SU-DHL-6 (cell line): ENCODE measurements around the gene GTF2IRD1.

Experiments
- EZH2phosphoT487 ChIP-seq: fragments of 200-600 bp; sonication (generic), shearing (Covaris generic); conservative IDR thresholded peaks from 2 replicates; pipeline ENCODE4 v1.6.1; 2018; ENCODE audit warnings: mild to moderate bottlenecking, antibody characterized with exemption, low read length, moderate library complexity, mixed read lengths
- TF ChIP-seq, protein P1 (sequence below): fragments of 200-600 bp; sonication (generic); IDR thresholded peaks from one replicate; pipeline ENCODE4 v1.5.1; 2017; ENCODE audit warnings: antibody characterized with exemption, mild to moderate bottlenecking, low read length, moderate library complexity; ENCODE audit not compliant: insufficient read depth, poor library complexity, severe bottlenecking

DNA sequence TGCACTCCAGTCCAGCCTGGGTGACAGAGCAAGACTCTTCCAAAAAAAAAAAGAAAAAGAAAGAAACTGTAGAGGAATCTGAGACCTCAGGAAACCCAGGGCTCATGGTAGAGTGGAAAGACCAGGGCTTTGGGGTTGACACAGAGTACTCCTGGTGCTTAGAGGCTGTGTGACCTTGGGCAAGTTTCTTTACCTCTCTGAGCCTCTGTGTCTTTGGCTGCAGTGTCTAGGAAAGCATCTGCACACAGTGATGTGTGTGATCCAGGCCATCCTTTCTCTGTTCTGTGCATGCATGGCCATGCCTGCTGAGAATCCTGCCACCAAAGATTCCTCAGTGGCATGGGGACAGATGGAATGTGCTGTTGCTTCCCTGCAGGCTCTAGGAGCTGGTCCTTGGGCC is 132.1 kb downstream of the GTF2IRD1 start:
- TF ChIP-seq, protein P1, sequence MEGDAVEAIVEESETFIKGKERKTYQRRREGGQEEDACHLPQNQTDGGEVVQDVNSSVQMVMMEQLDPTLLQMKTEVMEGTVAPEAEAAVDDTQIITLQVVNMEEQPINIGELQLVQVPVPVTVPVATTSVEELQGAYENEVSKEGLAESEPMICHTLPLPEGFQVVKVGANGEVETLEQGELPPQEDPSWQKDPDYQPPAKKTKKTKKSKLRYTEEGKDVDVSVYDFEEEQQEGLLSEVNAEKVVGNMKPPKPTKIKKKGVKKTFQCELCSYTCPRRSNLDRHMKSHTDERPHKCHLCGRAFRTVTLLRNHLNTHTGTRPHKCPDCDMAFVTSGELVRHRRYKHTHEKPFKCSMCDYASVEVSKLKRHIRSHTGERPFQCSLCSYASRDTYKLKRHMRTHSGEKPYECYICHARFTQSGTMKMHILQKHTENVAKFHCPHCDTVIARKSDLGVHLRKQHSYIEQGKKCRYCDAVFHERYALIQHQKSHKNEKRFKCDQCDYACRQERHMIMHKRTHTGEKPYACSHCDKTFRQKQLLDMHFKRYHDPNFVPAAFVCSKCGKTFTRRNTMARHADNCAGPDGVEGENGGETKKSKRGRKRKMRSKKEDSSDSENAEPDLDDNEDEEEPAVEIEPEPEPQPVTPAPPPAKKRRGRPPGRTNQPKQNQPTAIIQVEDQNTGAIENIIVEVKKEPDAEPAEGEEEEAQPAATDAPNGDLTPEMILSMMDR = no peak
- TF ChIP-seq EZH2phosphoT487 = no peak
